Activated T-helper 17 cell treated with anti-CD3 and anti-CD28 coated beads, Interleukin-2, amount 50 U/mL, for 72 hours (primary cell): ENCODE results near the gene FTO. TPM values are rescaled to one million over a fixed set of nuclear protein-coding genes. Genes with fewer than 3 reads are reported as not detected.
"Not testable (repeated sequence)": the region's sequence is repeated elsewhere in the genome, so short reads cannot be mapped to it uniquely, and the experiment has no call there.

Experiments
- ATAC-seq: fragments of 150-1000 bp; cut with Tn5 transposase; replicated peaks from 2 replicates; pipeline ENCODE4 v1.10.0; 2021; ENCODE audit warnings: mild to moderate bottlenecking, moderate library complexity
- H3K27ac Mint-ChIP-seq: one replicate; pipeline ENCODE4 v1.8.0; 2022; ENCODE audit warnings: mixed read lengths
- H3K27me3 Mint-ChIP-seq: one replicate; pipeline ENCODE4 v1.8.0; 2022; ENCODE audit warnings: mixed read lengths
- H3K36me3 Mint-ChIP-seq: one replicate; pipeline ENCODE4 v1.8.0; 2022; ENCODE audit warnings: low read depth, mild to moderate bottlenecking, mixed read lengths
- H3K4me1 Mint-ChIP-seq: one replicate; pipeline ENCODE4 v1.8.0; 2022; ENCODE audit warnings: mixed read lengths
- H3K4me3 Mint-ChIP-seq: one replicate; pipeline ENCODE4 v1.8.0; 2022; ENCODE audit warnings: mild to moderate bottlenecking, mixed read lengths
- H3K9me3 Mint-ChIP-seq: one replicate; pipeline ENCODE4 v1.8.0; 2022; ENCODE audit warnings: mixed read lengths
- total RNA-seq, 2 donors: library from RNA; stranded (reverse); gene quantifications; one replicate each; pipeline ENCODE4 v1.2.3, GENCODE V29; 2022

FTO gene
- total RNA-seq, 2 donors from 2014 or later = 50.0 to 54.1 TPM

- H3K36me3 Mint-ChIP-seq = no peaks in the 10 kb centered on the region
- no peaks in the 10 kb centered on the region for H3K9me3 Mint-ChIP-seq
- H3K4me1 Mint-ChIP-seq = no peaks in the 10 kb centered on the region
- H3K4me3 Mint-ChIP-seq = no peak overlapping the region
- no peak overlapping the region for H3K27ac Mint-ChIP-seq
- H3K27me3 Mint-ChIP-seq = peaks cover 20% of the 10 kb centered on the region
- ATAC-seq = no peak
Observed at GRCh38 chr16:54174201-54174600, 470.2 kb downstream of the FTO start.

GRCh38 chr16:54174750-54175149 lies 470.8 kb downstream of the FTO start:
- Mint-ChIP-seq H3K4me3 (no peak overlapping the region), H3K9me3 (no peaks in the 10 kb centered on the region), H3K36me3 (no peaks in the 10 kb centered on the region), H3K27ac (no peak overlapping the region), H3K4me1 (no peaks in the 10 kb centered on the region), H3K27me3 (peaks cover 20% of the 10 kb centered on the region)
- ATAC-seq = no peak

GRCh38 chr16:54175169-54175551 lies 471.2 kb downstream of the FTO start:
- no peaks in the 10 kb centered on the region for H3K9me3 Mint-ChIP-seq
- H3K4me1 Mint-ChIP-seq = no peaks in the 10 kb centered on the region
- no peaks in the 10 kb centered on the region for H3K36me3 Mint-ChIP-seq
- no peak overlapping the region for H3K27ac Mint-ChIP-seq
- H3K27me3 Mint-ChIP-seq = peaks cover 20% of the 10 kb centered on the region
- H3K4me3 Mint-ChIP-seq = no peak overlapping the region
- ATAC-seq = no peak

GRCh38 chr16:54175552-54176375 lies 471.8 kb downstream of the FTO start:
- peaks cover 20% of the 10 kb centered on the region for H3K27me3 Mint-ChIP-seq
- H3K9me3 Mint-ChIP-seq = no peaks in the 10 kb centered on the region
- no peak for ATAC-seq
- no peak overlapping the region for H3K4me3 Mint-ChIP-seq
- H3K4me1 Mint-ChIP-seq = no peaks in the 10 kb centered on the region
- no peak overlapping the region for H3K27ac Mint-ChIP-seq
- H3K36me3 Mint-ChIP-seq = no peaks in the 10 kb centered on the region

- Mint-ChIP-seq H3K27me3 (peaks cover 20% of the 10 kb centered on the region), H3K36me3 (no peaks in the 10 kb centered on the region), H3K4me3 (no peak overlapping the region), H3K4me1 (no peaks in the 10 kb centered on the region), H3K27ac (no peak overlapping the region), H3K9me3 (no peaks in the 10 kb centered on the region)
- no peak for ATAC-seq
Observed at GRCh38 chr16:54176376-54176901, 472.5 kb downstream of the FTO start.

- H3K27me3 Mint-ChIP-seq = peaks cover 22% of the 10 kb centered on the region
- H3K36me3 Mint-ChIP-seq = no peaks in the 10 kb centered on the region
- no peaks in the 10 kb centered on the region for H3K4me1 Mint-ChIP-seq
- no peak overlapping the region for H3K4me3 Mint-ChIP-seq
- H3K9me3 Mint-ChIP-seq = no peaks in the 10 kb centered on the region
- H3K27ac Mint-ChIP-seq = no peak overlapping the region
- ATAC-seq = no peak
Observed at GRCh38 chr16:54177052-54177861, 473.3 kb downstream of the FTO start.

GRCh38 chr16:54177862-54178477 lies 474.0 kb downstream of the FTO start:
- Mint-ChIP-seq H3K27ac (no peak overlapping the region), H3K4me1 (no peaks in the 10 kb centered on the region), H3K27me3 (peaks cover 25% of the 10 kb centered on the region), H3K4me3 (no peak overlapping the region), H3K36me3 (no peaks in the 10 kb centered on the region), H3K9me3 (no peaks in the 10 kb centered on the region)
- no peak for ATAC-seq

- Mint-ChIP-seq H3K27me3 (peaks cover 22% of the 10 kb centered on the region), H3K4me3 (no peak overlapping the region), H3K9me3 (no peaks in the 10 kb centered on the region), H3K27ac (no peak overlapping the region), H3K4me1 (no peaks in the 10 kb centered on the region), H3K36me3 (no peaks in the 10 kb centered on the region)
- ATAC-seq = no peak
Observed at GRCh38 chr16:54178478-54178976, 474.6 kb downstream of the FTO start.

- ATAC-seq = no peak
- H3K4me3 Mint-ChIP-seq = no peak overlapping the region
- no peak overlapping the region for H3K27ac Mint-ChIP-seq
- H3K36me3 Mint-ChIP-seq = no peaks in the 10 kb centered on the region
- no peaks in the 10 kb centered on the region for H3K4me1 Mint-ChIP-seq
- H3K9me3 Mint-ChIP-seq = no peaks in the 10 kb centered on the region
- H3K27me3 Mint-ChIP-seq = peaks cover 27% of the 10 kb centered on the region
Observed at GRCh38 chr16:54180421-54181359, 476.7 kb downstream of the FTO start.

GRCh38 chr16:54181683-54182329 lies 477.9 kb downstream of the FTO start:
- not testable (repeated sequence) for H3K4me1 Mint-ChIP-seq, ATAC-seq, H3K36me3 Mint-ChIP-seq, H3K27ac Mint-ChIP-seq, H3K4me3 Mint-ChIP-seq, H3K9me3 Mint-ChIP-seq
- H3K27me3 Mint-ChIP-seq = peaks cover 28% of the 10 kb centered on the region

- no peaks in the 10 kb centered on the region for H3K9me3 Mint-ChIP-seq
- no peaks in the 10 kb centered on the region for H3K36me3 Mint-ChIP-seq
- H3K4me3 Mint-ChIP-seq = no peak overlapping the region
- peaks cover 27% of the 10 kb centered on the region for H3K27me3 Mint-ChIP-seq
- ATAC-seq = no peak
- H3K4me1 Mint-ChIP-seq = no peaks in the 10 kb centered on the region
- no peak overlapping the region for H3K27ac Mint-ChIP-seq
Observed at GRCh38 chr16:54185045-54185444, 481.1 kb downstream of the FTO start.

GRCh38 chr16:54191163-54191562 lies 487.2 kb downstream of the FTO start:
- no peaks in the 10 kb centered on the region for H3K36me3 Mint-ChIP-seq
- H3K4me3 Mint-ChIP-seq = no peak overlapping the region
- H3K9me3 Mint-ChIP-seq = no peaks in the 10 kb centered on the region
- no peaks in the 10 kb centered on the region for H3K4me1 Mint-ChIP-seq
- no peak overlapping the region for H3K27ac Mint-ChIP-seq
- ATAC-seq = no peak
- H3K27me3 Mint-ChIP-seq = peaks cover 26% of the 10 kb centered on the region

GRCh38 chr16:54191592-54191991 lies 487.6 kb downstream of the FTO start:
- H3K4me3 Mint-ChIP-seq = no peak overlapping the region
- no peak for ATAC-seq
- H3K9me3 Mint-ChIP-seq = no peaks in the 10 kb centered on the region
- H3K27me3 Mint-ChIP-seq = peaks cover 23% of the 10 kb centered on the region
- H3K36me3 Mint-ChIP-seq = no peaks in the 10 kb centered on the region
- H3K4me1 Mint-ChIP-seq = no peaks in the 10 kb centered on the region
- no peak overlapping the region for H3K27ac Mint-ChIP-seq
